Measurements from ENCODE around the gene FDPS. TPM values are rescaled to one million over a fixed set of nuclear protein-coding genes. Genes with fewer than 3 reads are reported as not detected.

The FDPS gene
- total and polyA plus RNA-seq, 2 donors (not counting 1 experiment from before 2014, with no cell fraction given), result 88.3 to 128 TPM

- no peak for TF ChIP-seq CTCF (IDR thresholded peaks at IDR 0.05)
- Histone ChIP-seq H3K9ac (ENCODE audit: low read length) (no peak overlapping the region), H4K20me1 (ENCODE audit: control insufficient read depth, insufficient read depth, low read length, poor library complexity, severe bottlenecking) (peaks cover 25% of the 10 kb centered on the region), H3K4me3 (ENCODE audit: control extremely low read depth in 1 of 5, extremely low read depth in 1 of 5, insufficient read depth in 1 of 5, low read depth in 2 of 5, low read length in 4 of 5) (no peak overlapping the region), H3K36me3 (replicated peaks in 1 of 2; ENCODE audit: control extremely low read depth in 1 of 2, control insufficient read depth in 1 of 2, extremely low read depth in 1 of 2, insufficient read depth in 2 of 2, low read length in 1 of 2) (peaks cover 2 to 68% of the 10 kb centered on the region in 2 experiments), H3K4me2 (replicated peaks; ENCODE audit: low read depth, low read length, poor library complexity, severe bottlenecking) (no peak overlapping the region), H3K9me3 (ENCODE audit: control extremely low read depth in 1 of 3, control insufficient read depth in 2 of 3, insufficient read depth in 1 of 3, low read length in 2 of 3) (no peaks in the 10 kb centered on the region), H3K27me3 (replicated peaks in 1 of 4; ENCODE audit: control extremely low read depth in 1 of 4, control insufficient read depth in 3 of 4, insufficient read depth in 4 of 4, low read length in 3 of 4) (no peaks in the 10 kb centered on the region), H2AFZ (ENCODE audit: insufficient read depth, low read depth, low read length, poor library complexity, severe bottlenecking) (no peak overlapping the region), H3K4me1 (ENCODE audit: control insufficient read depth in 2 of 2, insufficient read depth in 2 of 2, low read length in 2 of 2) (peaks cover 3 to 15% of the 10 kb centered on the region in 2 donors), H3K27ac (ENCODE audit: low read length in 2 of 2) (no peak overlapping the region), H3K79me2 (ENCODE audit: control insufficient read depth, insufficient read depth, low read length) (peaks cover 19% of the 10 kb centered on the region)
- no peaks in the 10 kb centered on the region for H3K9me3 Mint-ChIP-seq (ENCODE audit: insufficient read depth)
- H3K27ac Mint-ChIP-seq, result no peak overlapping the region
- H3K4me1 Mint-ChIP-seq, result peaks cover 15% of the 10 kb centered on the region
- ChIA-PET CTCF (interaction anchor here (3.6 to 5.7 kb wide), 2 partner anchors 17 to 55 kb away, joined by 22 to 41 read pairs; no protein-coding TSS in a partner anchor), POLR2A (no interaction called here)
- 100% methylated on average over 1 of the region's 2 CpGs for WGBS (ENCODE audit: insufficient coverage)
- intact Hi-C loops (cut with micrococcal nuclease), result no loop called here
- ATAC-seq (ENCODE audit: low read depth) (no peak), DNase-seq (no peak)
- no peaks in the 10 kb centered on the region for H3K27me3 Mint-ChIP-seq
- no peak overlapping the region for H3K4me3 Mint-ChIP-seq
Measured at GRCh38 chr1:155267373-155267772, 41.3 kb upstream of the FDPS start.

GRCh38 chr1:155268630-155269029, 40.0 kb upstream of the FDPS start:
- POLR2A ChIA-PET, result no interaction called here
- Mint-ChIP-seq H3K4me1 (peaks cover 22% of the 10 kb centered on the region), H3K27ac (no peak overlapping the region)

More at GRCh38 chr1:155268630-155269029, 40.0 kb upstream of the FDPS start:
- intact Hi-C loops (cut with micrococcal nuclease), result no loop called here
- no peak overlapping the region for H3K4me3 Mint-ChIP-seq
- H3K9me3 Mint-ChIP-seq (ENCODE audit: insufficient read depth), result no peaks in the 10 kb centered on the region
- H3K4me2 ChIP-seq (replicated peaks; ENCODE audit: low read depth, low read length, poor library complexity, severe bottlenecking), result no peak overlapping the region
- H4K20me1 ChIP-seq (ENCODE audit: control insufficient read depth, insufficient read depth, low read length, poor library complexity, severe bottlenecking), result peaks cover 30% of the 10 kb centered on the region
- H3K27me3 ChIP-seq (replicated peaks in 1 of 4; ENCODE audit: control extremely low read depth in 1 of 4, control insufficient read depth in 3 of 4, insufficient read depth in 4 of 4, low read length in 3 of 4), result no peaks in the 10 kb centered on the region
- peaks cover 2 to 66% of the 10 kb centered on the region in 2 experiments for H3K36me3 ChIP-seq (replicated peaks in 1 of 2; ENCODE audit: control extremely low read depth in 1 of 2, control insufficient read depth in 1 of 2, extremely low read depth in 1 of 2, insufficient read depth in 2 of 2, low read length in 1 of 2)
- no peak for ATAC-seq (ENCODE audit: low read depth)
- H3K4me1 ChIP-seq (ENCODE audit: control insufficient read depth in 2 of 2, insufficient read depth in 2 of 2, low read length in 2 of 2), result peaks cover 8 to 16% of the 10 kb centered on the region in 2 donors
- H3K27me3 Mint-ChIP-seq, result no peaks in the 10 kb centered on the region
- no peak overlapping the region for H2AFZ ChIP-seq (ENCODE audit: insufficient read depth, low read depth, low read length, poor library complexity, severe bottlenecking)
- H3K9me3 ChIP-seq (ENCODE audit: control extremely low read depth in 1 of 3, control insufficient read depth in 2 of 3, insufficient read depth in 1 of 3, low read length in 2 of 3), result no peaks in the 10 kb centered on the region
- WGBS (ENCODE audit: insufficient coverage), result 100% methylated on average over 15 of the region's 21 CpGs
- no peak overlapping the region for H3K4me3 ChIP-seq (ENCODE audit: control extremely low read depth in 1 of 5, extremely low read depth in 1 of 5, insufficient read depth in 1 of 5, low read depth in 2 of 5, low read length in 4 of 5)
- H3K79me2 ChIP-seq (ENCODE audit: control insufficient read depth, insufficient read depth, low read length), result peaks cover 30% of the 10 kb centered on the region
- no peak overlapping the region for H3K9ac ChIP-seq (ENCODE audit: low read length)
- CTCF ChIA-PET, result interaction anchor here (3.6 to 5.7 kb wide), 2 partner anchors 18 to 54 kb away, joined by 22 to 41 read pairs; no protein-coding TSS in a partner anchor
- TF ChIP-seq EZH2 (IDR thresholded peaks at IDR 0.05; ENCODE audit: borderline replicate concordance, insufficient read depth, low read depth, low read length, poor library complexity, severe bottlenecking) (no peak), CTCF (IDR thresholded peaks at IDR 0.05) (no peak)
- no peak for DNase-seq
- no peak overlapping the region for H3K27ac ChIP-seq (ENCODE audit: low read length in 2 of 2)
